Endodermal cell (in vitro differentiated cells): ENCODE results near the gene C5orf24. TPM values are rescaled to one million over a fixed set of nuclear protein-coding genes. Genes with fewer than 3 reads are reported as not detected.
A peak's percentile ranks its signal among the peaks of the same experiment; 100 is the strongest.

Source experiments
- DNase-seq: peaks from one replicate; pipeline ENCODE4 v3.0.0-alpha.2; 2017
- H3K27ac ChIP-seq: 2 replicates; pipeline ENCODE4 v1.5.1; 2013; ENCODE audit warnings: mild to moderate bottlenecking, low read depth, low read length, moderate library complexity
- H3K27me3 ChIP-seq: 2 replicates; pipeline ENCODE4 v1.6.1; 2013; ENCODE audit warnings: mild to moderate bottlenecking, low read length, moderate library complexity; ENCODE audit not compliant: insufficient read depth, control insufficient read depth, poor library complexity, severe bottlenecking
- H3K36me3 ChIP-seq: 2 replicates; pipeline ENCODE4 v1.7.0; 2013; ENCODE audit warnings: mild to moderate bottlenecking, low read length, moderate library complexity; ENCODE audit not compliant: control insufficient read depth, insufficient read depth
- H3K4me1 ChIP-seq: one replicate; pipeline ENCODE4 v1.7.0; 2013; ENCODE audit warnings: low read length; ENCODE audit not compliant: control insufficient read depth, insufficient read depth
- H3K4me3 ChIP-seq: 2 replicates; pipeline ENCODE4 v1.5.1; 2013; ENCODE audit warnings: mild to moderate bottlenecking, low read length, moderate library complexity
- H3K9ac ChIP-seq: 2 replicates; pipeline ENCODE4 v1.6.1; 2013; ENCODE audit warnings: mild to moderate bottlenecking, low read length, moderate library complexity; ENCODE audit not compliant: poor library complexity, severe bottlenecking; ENCODE audit errors: extremely low read depth
- H3K9me3 ChIP-seq: 2 replicates; pipeline ENCODE4 v1.6.1; 2013; ENCODE audit warnings: mild to moderate bottlenecking, low read length, moderate library complexity; ENCODE audit not compliant: control insufficient read depth
- H3K27ac Mint-ChIP-seq: 2 replicates; pipeline ENCODE4 v1.8.0; 2020; ENCODE audit warnings: mixed read lengths
- H3K27me3 Mint-ChIP-seq: 2 replicates; pipeline ENCODE4 v1.8.0; 2021; ENCODE audit warnings: mild to moderate bottlenecking, mixed read lengths; ENCODE audit not compliant: insufficient read depth
- H3K36me3 Mint-ChIP-seq: 2 replicates; pipeline ENCODE4 v1.8.0; 2020; ENCODE audit warnings: low read depth, mixed read lengths
- H3K4me1 Mint-ChIP-seq: 2 replicates; pipeline ENCODE4 v1.8.0; 2020; ENCODE audit warnings: mixed read lengths
- H3K4me3 Mint-ChIP-seq: 2 replicates; pipeline ENCODE4 v1.8.0; 2020; ENCODE audit warnings: mild to moderate bottlenecking, moderate library complexity, mixed read lengths
- H3K9me3 Mint-ChIP-seq: 2 replicates; pipeline ENCODE4 v1.8.0; 2020; ENCODE audit warnings: mild to moderate bottlenecking, mixed read lengths
- WGBS, 2 experiments: methylation state at CpG; one replicate each; pipeline versions ENCODE4 v1.1.5 to v1.1.7; 2013; ENCODE audit warnings: missing lambda C conversion rate in 2 of 2, mixed read lengths in 1 of 2; ENCODE audit not compliant: insufficient coverage in 1 of 2, insufficient read length in 1 of 2; 5-methylcytosine and 5-hydroxymethylcytosine counted together
- total RNA-seq, 2 donors: library from RNA; stranded (reverse); fragmentation: NEBNext Ultra II Directional in 1 of 2; extraction: Animal tissue kit (Norgen Biotek cat#: 25700) in 1 of 2; gene quantifications; 2 replicates in 1 of 2; 3 replicates in 1 of 2; pipeline ENCODE4 v1.2.1, GENCODE V29; 2021
- TF ChIP-seq, protein P1 (sequence below): fragments of 200-600 bp; sonication (generic); conservative IDR thresholded peaks from 2 replicates; pipeline ENCODE4 v1.5.0; 2021; ENCODE audit warnings: antibody characterized with exemption, mild to moderate bottlenecking

The C5orf24 gene
- total RNA-seq, 2 donors from 2014 or later: 33.8 to 41.0 TPM

DNA sequence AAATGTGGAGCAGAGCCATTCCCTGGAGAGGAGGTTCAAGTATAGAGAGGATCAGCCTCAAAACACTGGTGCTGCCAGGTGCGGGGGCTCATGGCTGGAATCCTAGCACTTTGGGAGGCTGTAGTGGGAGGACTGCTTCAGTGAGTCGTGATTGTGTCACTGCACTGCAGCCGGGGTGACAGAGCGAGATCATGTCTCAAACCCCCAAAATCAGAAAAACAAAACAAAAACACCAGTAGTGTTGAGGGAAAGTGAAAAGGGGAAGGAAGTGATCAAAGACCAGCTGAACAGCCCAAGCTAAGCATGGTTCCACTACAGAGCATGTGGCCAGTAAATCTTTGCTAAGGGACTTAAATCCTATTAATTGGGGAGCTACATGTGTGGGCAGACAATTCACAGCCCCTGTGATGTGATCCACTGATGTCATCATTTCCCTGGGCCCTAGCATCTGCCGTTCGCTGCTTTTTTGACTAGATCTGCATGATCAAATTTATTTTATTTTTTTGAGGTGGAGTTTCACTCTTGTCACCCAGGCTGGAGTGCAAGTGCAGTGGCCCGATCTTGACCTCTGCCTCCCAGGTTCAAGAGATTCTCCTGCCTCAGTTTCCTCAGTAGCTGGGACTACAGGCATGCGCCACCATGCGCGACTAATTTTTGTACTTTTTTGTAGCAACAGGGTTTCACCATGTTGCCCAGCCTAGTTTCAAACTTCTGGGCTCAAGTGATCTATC is 56.5 kb downstream of the C5orf24 start:
- H3K27me3 Mint-ChIP-seq: no peaks in the 10 kb centered on the region
- H3K9me3 ChIP-seq: no peaks in the 10 kb centered on the region
- H3K9me3 Mint-ChIP-seq: no peaks in the 10 kb centered on the region
- no peak overlapping the region for H3K27ac ChIP-seq
- 92 to 95% methylated on average over 8 to 10 of the region's 10 CpGs for WGBS, 2 experiments
- peaks cover 2% of the 10 kb centered on the region for H3K4me1 Mint-ChIP-seq
- H3K36me3 ChIP-seq: no peaks in the 10 kb centered on the region
- TF ChIP-seq, protein P1, sequence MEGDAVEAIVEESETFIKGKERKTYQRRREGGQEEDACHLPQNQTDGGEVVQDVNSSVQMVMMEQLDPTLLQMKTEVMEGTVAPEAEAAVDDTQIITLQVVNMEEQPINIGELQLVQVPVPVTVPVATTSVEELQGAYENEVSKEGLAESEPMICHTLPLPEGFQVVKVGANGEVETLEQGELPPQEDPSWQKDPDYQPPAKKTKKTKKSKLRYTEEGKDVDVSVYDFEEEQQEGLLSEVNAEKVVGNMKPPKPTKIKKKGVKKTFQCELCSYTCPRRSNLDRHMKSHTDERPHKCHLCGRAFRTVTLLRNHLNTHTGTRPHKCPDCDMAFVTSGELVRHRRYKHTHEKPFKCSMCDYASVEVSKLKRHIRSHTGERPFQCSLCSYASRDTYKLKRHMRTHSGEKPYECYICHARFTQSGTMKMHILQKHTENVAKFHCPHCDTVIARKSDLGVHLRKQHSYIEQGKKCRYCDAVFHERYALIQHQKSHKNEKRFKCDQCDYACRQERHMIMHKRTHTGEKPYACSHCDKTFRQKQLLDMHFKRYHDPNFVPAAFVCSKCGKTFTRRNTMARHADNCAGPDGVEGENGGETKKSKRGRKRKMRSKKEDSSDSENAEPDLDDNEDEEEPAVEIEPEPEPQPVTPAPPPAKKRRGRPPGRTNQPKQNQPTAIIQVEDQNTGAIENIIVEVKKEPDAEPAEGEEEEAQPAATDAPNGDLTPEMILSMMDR: no peak
- no peaks in the 10 kb centered on the region for H3K27me3 ChIP-seq
- H3K4me1 ChIP-seq: no peaks in the 10 kb centered on the region
- peaks cover 15% of the 10 kb centered on the region for H3K36me3 Mint-ChIP-seq
- no peak overlapping the region for H3K27ac Mint-ChIP-seq
- H3K9ac ChIP-seq: no peak overlapping the region
- H3K4me3 ChIP-seq: no peak overlapping the region
- DNase-seq: no peak
- no peak overlapping the region for H3K4me3 Mint-ChIP-seq

DNA sequence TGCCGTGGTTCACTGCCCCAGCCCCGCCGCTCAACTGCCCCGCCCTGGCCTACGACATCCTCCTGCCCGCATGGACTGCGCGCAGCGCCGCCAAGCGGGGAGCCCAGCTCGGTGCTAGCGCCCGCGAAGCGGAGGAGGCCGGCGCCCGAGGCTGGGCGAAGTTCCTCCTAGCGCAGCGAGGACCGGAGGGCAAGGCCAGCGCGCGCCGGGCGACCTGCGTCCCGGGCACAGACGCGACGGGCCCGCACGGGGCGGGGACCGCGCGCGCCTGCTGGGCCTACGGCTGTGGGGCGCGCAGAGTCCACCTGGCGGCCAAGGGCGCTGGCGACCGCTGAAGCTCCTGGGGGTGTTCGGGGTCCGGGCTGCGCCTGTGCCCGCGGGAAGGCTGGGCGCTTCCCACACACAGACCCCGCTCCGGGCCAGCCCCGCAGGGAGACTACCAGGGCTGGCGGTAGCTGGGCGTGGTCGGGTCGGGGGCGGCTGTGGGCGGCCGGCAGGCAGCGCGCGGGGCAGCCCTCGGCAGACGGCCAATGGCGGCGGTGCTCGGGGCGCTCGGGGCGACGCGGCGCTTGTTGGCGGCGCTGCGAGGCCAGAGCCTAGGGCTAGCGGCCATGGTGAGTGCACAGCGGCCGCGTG is 59.0 kb downstream of the C5orf24 start, which contains the start of gene PCBD2:
Gene PCBD2, plus strand, starts transcription at position 522 of the 636 bp plus-strand sequence. Its CDS starts 9 bp downstream, at position 531.
- peak within 1 kb of the TSS; percentile 96 for H3K4me3 ChIP-seq
- H3K27me3 ChIP-seq: no peaks in the 10 kb centered on the region
- H3K27me3 Mint-ChIP-seq: no peaks in the 10 kb centered on the region
- H3K4me1 Mint-ChIP-seq: peaks cover 2% of the 10 kb centered on the region
- no peaks in the 10 kb centered on the region for H3K36me3 ChIP-seq
- TF ChIP-seq, protein P1: peak; percentile 95
- H3K9me3 Mint-ChIP-seq: no peaks in the 10 kb centered on the region
- H3K36me3 Mint-ChIP-seq: peaks cover 11% of the 10 kb centered on the region
- peak within 1 kb of the TSS; percentile 96 for H3K27ac ChIP-seq
- no peaks in the 10 kb centered on the region for H3K9me3 ChIP-seq
- peak within 1 kb of the TSS; percentile 77 for H3K4me3 Mint-ChIP-seq
- WGBS, 2 experiments: 0% methylated on average over 16 to 84 of the region's 84 CpGs
- peak within 1 kb of the TSS; percentile 86 for H3K9ac ChIP-seq
- H3K4me1 ChIP-seq: no peaks in the 10 kb centered on the region
- DNase-seq: peak; percentile 98
- H3K27ac Mint-ChIP-seq: peak within 1 kb of the TSS; percentile 97

DNA sequence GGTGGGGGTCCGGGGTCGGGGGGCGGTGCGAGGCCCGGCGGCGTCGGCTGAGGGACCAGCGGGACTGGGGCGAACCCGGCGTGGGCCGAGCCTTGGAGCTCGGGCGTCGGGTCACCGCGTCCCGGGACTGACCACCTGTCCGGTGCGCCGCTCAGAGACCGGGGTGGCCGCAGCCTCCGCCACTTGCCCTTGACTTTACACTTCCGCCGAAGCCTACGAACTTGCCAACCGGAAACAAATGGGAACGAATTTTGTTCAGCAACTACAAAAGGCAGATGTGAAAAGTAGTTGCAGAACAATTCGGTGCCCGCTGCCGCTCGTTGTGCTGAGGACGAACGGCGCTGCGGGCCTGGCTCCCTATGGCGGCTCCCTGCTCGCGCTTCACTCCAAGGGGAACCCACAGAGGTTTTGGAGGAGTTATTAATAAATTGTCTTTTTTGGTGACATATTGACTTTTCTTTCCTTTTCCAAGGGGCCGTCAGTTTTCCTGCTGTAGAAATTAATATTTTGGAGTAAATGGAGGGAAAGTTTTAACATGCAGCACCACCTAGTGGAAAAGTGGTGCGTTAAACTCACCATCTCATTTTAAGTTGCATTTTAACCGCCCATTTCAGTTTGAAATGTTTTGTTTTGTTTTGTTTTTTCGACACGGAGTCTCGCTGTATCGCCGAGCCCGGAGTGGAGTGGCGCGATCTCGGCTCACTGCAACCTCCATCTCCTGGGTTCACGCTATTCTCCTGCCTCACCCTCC is 59.7 kb downstream of the C5orf24 start:
- H3K27me3 ChIP-seq: no peaks in the 10 kb centered on the region
- Mint-ChIP-seq H3K9me3 (no peaks in the 10 kb centered on the region), H3K27ac (peak overlapping the region; percentile 97), H3K36me3 (peaks cover 12% of the 10 kb centered on the region), H3K4me1 (peaks cover 2% of the 10 kb centered on the region), H3K4me3 (peak overlapping the region; percentile 77), H3K27me3 (no peaks in the 10 kb centered on the region)
- TF ChIP-seq, protein P1: peak; percentile 92
- H3K9ac ChIP-seq: peak overlapping the region; percentile 86
- 0 to 1% methylated on average over 21 to 54 of the region's 54 CpGs for WGBS, 2 experiments
- H3K36me3 ChIP-seq: no peaks in the 10 kb centered on the region
- peak overlapping the region; percentile 96 for H3K27ac ChIP-seq
- no peaks in the 10 kb centered on the region for H3K4me1 ChIP-seq
- no peak for DNase-seq
- no peaks in the 10 kb centered on the region for H3K9me3 ChIP-seq
- H3K4me3 ChIP-seq: peak overlapping the region; percentile 96
